ENCODE measurements around the gene ODF2.

DNA sequence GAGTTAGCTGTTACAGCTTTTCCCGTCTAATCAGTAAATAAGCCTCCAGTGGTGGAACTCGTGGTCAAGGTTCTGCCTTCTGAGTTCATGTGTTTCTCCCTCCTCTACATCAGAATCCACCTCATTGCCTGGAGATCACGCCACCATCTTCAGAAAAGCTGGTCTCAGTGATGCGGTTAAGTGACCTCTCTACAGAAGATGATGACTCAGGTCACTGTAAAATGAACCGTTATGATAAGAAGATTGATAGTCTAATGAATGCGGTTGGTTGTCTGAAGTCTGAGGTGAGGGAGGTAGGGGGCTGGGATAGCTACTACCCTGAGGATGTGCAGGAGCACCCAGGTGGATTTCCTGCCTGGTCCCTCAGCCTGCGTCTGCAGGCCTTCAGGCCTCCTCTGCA, 13.3 kb downstream of the ODF2 start:
- TF ChIP-seq, protein P1, sequence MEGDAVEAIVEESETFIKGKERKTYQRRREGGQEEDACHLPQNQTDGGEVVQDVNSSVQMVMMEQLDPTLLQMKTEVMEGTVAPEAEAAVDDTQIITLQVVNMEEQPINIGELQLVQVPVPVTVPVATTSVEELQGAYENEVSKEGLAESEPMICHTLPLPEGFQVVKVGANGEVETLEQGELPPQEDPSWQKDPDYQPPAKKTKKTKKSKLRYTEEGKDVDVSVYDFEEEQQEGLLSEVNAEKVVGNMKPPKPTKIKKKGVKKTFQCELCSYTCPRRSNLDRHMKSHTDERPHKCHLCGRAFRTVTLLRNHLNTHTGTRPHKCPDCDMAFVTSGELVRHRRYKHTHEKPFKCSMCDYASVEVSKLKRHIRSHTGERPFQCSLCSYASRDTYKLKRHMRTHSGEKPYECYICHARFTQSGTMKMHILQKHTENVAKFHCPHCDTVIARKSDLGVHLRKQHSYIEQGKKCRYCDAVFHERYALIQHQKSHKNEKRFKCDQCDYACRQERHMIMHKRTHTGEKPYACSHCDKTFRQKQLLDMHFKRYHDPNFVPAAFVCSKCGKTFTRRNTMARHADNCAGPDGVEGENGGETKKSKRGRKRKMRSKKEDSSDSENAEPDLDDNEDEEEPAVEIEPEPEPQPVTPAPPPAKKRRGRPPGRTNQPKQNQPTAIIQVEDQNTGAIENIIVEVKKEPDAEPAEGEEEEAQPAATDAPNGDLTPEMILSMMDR (IDR thresholded peaks at IDR 0.05), result no peak
- no peak for TF ChIP-seq POLR2A (IDR thresholded peaks at IDR 0.05)

Data from heart left ventricle (tissue), 13 donors.